Fibroblast of the conjunctiva (primary cell): ENCODE measurements around the gene FAM163B.
"Not testable (repeated sequence)": the region's sequence is repeated elsewhere in the genome, so short reads cannot be mapped to it uniquely, and the experiment has no call there.

Experiments
- DNase-seq: peaks from one replicate; pipeline ENCODE4 v3.0.0-alpha.2; 2010; ENCODE audit warnings: low read depth

FAM163B gene

DNA sequence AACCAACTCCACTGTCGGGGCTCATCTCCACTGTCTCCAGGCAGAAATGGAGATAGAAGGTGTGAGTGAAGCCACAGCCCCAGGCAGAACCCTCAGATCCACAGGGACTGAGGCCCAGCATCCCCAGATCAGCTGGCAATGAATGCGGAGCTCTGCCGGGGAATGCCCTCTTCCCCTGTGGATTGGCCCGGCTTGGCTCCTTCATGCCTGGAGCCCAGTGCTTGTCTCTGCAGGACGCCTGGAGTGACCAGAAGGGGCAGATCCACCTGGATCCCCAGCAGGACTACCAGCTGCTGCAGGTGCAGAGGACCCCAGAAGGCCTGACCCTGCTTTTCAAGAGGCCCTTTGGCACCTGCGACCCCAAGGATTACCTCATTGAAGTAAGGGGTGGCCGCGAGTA is 30.4 kb upstream of the FAM163B start:
- no peak for DNase-seq

DNA sequence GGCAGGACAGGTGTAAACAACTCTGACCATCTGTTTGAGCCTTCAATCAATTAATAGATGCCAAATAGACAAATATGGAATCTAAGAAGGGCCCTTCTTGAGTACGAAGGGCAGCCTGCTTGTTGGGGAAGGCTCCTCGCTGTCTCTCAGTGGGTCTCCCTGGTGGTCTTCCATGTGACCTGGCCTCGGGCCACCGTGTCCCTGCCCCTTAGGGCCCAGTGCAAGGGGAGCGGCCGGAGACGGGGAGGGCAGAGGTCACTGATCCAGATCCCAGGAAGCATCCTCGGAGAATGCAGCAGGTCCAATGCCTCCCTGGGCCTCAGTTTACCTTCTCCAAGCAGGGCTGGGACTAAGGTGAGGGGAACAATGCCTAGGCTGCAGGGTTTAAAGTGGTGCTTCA is 29.5 kb upstream of the FAM163B start:
- no peak for DNase-seq

DNA sequence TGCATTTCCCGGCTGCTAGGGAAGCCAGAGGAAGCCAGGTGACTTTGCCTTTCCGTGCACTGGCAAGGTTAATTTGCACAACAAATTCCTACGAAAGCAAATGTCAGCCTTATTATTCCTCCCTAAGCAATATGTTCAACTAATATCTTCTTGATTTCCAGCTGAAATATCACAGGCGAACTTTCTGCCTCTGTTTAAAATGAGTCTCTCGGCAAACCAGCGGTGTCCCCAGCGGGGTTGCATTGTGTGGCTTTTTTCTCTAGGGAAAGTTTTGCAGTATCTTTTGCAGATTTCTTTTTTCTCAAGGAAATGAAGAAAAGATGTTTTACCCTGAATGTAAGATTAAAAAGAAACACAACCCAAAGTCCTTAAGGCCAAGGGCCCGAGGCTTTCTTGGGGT is 28.9 kb upstream of the FAM163B start:
- no peak for DNase-seq

DNA sequence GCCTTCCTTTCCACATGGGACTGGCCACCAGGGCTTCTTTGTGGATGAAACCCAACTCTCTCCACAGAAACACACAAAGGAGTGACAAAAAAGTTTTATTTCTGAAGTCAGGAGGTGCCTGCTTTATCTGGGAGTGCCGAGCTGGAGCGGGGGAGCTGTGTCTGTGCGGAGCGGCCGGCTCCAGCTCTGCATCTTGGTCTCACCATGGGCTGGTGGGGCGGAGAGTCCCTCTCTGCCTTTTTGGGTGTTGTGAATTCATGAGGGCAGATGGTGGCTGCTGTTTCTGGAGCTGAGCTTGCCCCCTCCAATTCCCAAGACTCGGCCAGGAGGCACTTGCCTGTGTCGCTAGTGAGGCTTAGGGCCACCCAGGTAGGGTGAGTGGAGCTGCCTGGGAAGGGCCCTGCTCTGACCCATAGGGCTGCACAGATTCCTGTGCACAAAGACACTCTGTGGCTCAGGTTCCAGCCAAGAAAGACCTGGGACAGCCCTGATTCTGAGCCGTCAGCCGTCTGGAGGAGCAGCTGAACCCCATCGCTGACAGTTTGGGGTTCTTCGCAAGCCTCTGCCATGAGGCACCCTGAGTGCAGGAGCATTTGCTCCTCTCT is 28.4 kb upstream of the FAM163B start:
- DNase-seq: no peak

DNA sequence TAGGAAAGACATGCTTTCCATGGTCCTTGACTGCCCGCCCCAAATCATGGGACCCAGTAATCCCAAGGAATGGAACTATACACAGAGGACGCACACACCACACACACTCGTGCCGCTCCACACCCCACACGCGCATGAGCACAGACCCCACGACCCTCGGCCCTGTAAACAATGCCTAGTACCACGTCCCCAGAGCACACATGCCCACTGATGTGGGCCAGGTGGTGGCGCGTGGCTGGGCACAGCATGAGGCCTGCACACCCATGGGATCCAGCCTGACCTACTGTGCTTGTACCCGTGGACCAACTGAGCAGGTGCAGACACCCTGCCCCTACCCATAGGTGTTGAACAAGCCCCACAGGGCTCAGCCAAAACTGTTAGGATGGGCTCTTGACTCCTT is 27.7 kb upstream of the FAM163B start:
- DNase-seq: no peak

DNA sequence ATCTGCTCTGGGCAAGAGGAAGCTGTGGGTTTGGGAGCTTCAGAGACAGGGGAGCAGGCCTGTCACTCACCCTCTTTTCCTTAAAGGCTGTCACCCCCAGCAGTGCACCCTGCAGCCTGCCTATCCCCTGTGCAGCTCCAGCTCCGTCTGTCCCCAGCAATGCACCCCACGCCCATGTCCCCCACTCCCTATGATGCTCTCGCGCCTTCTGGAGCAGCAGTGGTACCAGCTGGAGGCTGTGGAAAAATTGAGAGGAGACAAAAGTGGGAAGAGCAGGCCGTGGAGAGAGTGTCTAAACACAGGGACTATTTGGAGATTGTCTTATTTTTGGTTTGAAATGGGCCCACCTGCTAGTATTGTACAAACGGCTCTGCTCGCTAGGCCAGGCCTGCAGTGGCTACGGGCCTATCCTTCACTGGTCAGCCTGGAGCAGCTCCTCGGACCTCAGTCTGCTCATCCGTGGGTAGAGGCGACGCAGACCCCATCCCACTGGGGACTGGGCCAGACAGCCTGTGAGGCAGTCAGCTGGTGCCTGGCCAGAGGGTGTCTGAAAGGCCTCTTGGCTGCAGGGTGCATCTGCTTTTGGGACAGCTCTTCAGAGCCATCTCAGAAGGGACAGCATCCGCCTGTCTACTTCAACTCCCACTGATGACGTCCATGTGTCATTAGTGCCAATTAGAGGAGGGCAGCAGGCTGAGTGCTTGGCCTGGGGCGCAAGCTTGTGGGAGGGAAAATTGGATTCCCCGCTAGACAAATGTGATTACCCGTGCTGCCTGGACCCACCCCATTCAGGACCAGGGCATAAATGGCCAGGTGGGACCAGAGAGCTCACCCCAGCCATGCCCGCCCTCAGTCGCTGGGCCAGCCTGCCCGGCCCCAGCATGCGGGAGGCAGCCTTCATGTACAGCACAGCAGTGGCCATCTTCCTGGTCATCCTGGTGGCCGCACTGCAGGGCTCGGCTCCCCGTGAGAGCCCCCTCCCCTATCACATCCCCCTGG is 26.6 kb upstream of the FAM163B start, which contains the start of gene DBH:
DBH (plus strand) TSS at position 831 of the 999 bp plus-strand sequence; CDS start at position 840, 9 bp downstream.
- DNase-seq: no peak

DNA sequence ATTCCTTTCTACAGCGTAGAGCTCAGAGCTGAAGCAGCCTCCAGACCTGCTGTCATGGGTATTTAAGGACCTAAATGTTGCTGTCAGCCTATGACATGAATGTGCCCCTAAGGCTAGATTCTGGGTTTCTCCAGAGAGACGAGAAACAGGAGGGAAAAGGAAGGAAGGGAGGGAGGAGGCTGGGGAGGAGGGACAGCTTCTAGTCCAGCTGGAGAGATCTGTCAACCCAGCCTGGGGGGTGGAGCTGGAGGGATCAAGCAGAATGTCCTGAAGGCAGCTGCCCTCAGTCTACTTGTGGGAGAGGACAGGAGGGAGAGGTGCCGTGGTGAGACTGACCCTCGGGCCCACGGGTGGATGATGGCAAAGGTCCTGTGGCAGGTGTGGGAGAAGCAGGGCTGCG is 25.9 kb upstream of the FAM163B start:
- DNase-seq: no peak

DNA sequence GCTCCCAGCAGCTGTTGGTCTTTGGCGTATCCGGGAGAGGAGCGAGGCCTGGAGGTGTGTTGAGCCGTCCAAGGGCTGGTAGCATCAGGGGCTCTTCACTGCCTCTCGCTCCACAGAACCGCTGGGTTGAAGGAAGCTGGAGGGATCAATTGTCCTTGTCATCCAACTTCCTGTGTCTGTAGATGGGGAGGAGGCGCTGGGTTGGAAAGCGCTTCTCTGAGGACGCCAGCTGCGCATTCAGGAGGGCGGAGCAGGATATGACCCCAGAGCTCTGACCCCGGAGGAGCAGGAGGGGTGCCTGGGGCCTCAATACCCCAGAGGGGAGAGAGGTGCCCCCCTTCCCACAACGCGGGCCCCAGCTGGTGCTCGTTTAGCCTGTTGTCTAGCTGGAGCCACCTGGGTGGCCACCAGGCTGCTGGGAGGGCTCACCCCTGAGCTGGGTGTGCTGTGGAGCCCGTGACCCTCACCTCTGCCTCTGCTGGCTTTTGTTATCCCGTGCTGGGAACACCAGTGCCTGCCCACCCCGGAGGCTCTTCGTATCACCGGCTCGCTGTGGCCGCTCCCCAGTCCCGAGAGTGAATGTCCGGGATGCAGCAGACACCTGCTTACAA is 25.0 kb upstream of the FAM163B start:
- DNase-seq: no peak

DNA sequence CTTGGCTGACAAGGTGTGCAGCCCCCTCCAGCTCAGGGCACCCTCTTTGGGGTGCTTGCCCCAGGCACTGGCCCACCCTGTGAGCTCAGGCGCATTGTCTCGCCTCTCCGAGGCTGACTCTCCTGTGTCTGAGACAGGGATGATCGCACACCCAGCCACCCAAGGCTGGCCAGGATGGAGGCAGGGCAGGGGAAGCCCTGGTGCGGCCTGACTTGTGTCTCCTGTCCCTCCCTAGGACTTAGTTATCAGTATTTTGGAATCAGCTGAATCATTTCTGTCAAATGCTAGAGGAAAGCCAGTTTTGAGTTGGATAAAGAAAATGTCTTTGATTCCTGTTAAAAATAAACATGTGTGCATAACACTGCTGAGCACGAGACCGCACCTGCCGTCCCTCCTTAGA is 24.5 kb upstream of the FAM163B start:
- DNase-seq: no peak

DNA sequence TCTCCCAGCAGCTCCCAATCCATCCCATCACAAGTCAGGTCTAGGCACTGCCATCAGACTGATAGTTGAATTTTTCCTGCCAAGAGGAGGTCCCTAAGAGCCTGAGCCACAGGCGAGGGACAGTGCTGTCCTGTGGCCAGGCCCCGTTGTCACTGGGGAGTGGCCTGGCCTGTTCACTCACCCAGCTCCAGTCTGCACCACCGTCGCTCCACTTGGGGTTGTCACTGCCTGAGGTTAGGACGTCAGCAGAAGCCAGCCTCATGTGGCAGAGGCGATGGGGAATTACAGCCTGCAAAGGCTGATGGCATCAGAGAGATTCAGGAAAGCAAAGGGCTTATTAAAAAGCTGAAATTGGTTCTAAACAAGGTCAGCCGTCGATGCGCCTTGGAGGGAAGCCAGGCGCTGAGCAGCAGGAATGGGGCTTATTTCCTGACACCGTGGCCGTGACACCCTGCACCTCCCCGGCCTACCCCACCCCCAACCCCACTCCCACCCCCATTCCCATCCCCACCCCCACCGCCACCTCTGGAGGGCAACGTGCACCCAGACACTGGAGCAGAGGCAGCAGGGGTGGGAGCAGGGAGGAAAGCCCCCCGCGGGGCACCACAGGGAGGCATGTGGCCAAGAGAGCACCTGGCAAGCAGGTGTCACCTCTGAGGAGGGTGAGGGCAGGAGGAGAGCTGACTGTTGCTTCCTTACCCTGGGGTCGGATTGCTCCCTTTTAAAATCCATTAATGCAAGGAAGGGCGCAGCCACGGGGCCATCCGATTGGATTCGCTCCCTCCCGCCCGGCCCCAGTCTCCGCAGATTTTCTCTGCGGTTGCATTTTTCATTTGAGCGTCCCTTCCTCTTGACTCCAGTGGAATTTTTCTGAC is 23.9 kb upstream of the FAM163B start:
- DNase-seq: no peak

DNA sequence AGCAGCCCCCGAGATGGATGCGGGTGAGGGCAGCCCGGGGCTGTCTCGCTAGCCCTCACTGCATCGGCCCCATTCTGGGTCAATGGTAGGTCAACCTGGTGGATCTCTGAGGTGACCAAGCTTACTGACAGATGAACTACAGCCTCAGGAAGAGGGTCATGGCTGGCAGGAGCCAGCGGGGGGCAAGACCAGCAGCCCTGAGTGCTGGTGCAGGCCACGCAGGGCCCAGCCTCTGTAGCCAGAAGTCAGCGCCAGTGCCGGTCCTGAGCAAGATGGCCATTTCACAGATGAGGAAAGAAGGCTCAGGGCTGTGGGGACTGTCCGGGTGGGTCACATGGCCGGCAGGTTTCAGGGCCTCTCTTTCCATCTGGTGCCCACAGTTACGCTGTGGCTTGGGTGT is 21.9 kb upstream of the FAM163B start:
- no peak for DNase-seq

DNA sequence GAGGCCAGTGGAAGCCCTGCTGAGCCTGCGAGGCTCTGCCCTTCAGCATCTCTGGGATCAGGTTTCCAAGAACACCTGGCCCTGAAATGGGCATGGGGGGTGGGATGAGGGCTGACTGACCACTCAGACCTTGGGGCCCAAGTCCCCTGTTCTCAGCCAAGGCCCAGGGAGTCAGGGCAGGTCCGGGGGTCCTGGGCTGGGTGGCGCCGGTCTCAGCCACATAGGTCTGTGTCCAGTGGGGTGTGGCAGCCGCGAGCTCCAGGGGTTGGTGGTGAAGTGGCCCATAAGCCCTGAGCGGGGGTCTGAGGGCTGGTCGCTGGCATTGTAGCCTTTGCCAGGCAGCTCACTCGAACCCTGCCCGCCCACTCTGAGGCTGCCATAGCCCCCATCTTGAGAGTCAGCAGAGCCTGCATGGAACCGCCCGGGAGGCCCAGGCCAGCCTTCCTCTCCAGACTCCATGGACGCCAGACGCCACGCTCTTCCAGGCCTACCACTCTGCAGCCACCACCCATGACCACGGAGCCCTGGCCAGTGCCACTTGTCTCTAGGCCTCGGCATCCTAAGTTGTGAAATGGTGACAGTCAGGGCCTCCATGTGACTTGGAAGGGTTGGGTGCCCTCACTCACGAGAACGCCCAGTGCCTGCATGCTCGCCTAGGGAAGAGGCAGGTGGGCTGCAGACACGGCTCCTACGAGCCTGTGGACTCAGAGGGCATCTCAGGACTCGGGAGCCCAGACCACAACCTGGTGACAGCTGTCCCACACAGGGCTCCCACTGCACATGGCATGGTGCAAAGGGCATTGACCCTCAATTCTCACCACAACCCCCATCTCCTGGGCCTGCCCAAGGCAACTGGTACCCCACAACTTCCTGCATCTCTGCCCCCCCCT is 20.3 kb upstream of the FAM163B start:
- DNase-seq: no peak

DNA sequence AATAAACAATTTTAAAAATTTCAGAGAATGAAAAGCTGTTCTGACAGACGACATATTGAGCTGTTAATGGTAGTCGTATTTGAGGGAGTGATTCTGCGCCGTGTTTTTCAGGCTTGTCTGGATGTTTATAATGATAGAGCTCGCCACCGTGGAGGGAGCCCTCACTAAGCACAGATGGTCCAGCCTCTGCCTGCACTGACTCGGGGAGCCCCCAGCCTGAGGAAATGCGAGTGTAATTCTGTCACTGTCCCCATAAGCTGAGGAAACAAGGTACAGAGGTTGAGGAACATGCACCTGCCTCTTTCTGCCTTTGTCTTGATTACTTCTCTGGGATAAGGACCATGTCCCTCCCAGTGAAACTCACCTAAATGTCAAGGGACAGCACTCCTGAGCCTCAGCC is 19.6 kb upstream of the FAM163B start:
- no peak for DNase-seq

DNA sequence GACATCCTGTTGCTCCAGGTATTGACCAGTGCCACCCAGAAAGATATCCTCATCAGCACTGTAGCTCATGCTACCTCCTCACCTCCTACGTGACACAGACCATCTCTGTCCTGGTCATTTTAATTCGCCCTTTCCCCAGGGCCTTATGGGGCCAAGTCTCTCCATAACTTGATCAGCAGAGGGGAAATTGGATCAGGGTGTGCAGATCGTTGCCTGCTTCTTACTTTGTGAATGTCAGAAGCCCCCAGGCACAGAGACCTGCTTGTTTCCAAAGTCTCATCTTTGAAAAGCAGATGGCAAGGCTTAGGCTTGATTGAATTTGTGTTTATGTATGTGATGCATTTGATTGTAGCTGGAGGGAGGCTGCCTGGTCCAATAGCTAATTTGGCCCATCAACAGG is 18.2 kb upstream of the FAM163B start:
- DNase-seq: no peak

DNA sequence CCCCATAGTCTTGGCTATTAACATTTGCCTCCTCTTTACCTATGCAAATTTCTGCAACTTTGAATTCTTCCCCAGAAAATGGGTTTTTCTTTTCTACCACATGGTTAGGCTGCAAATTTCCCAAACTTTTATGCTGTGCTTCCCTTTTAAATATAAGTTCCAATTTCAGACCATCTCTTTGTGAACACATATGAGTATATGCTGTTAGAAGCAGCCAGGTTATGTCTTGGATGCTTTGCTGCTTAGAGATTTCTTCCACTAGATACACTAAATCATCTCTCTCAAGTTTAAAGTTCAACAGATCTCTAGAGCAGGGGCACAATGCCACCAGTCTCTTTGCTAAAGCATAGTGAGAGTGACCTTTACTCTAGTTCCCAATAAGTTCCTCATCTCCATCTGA is 16.8 kb upstream of the FAM163B start:
- not testable (repeated sequence) for DNase-seq

DNA sequence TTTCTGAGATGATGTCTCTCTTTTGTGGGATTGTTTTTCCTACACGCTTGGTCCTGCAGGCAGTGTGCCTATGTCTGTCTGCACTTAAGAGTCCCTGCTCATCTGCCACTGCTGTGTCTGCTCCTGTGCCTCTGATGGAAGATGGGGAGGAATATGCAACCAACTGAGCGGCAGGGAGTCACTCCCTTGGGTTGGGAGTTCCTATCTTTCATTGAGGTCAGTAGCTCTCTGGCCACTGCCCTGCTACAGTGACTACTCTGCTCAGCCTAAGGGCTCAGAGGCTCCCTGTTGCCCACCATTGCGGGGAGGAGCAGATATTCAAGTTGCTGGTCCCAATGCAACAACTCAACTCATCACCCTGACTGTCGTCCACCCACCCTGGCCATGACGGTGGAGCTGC is 13.4 kb upstream of the FAM163B start:
- no peak for DNase-seq

DNA sequence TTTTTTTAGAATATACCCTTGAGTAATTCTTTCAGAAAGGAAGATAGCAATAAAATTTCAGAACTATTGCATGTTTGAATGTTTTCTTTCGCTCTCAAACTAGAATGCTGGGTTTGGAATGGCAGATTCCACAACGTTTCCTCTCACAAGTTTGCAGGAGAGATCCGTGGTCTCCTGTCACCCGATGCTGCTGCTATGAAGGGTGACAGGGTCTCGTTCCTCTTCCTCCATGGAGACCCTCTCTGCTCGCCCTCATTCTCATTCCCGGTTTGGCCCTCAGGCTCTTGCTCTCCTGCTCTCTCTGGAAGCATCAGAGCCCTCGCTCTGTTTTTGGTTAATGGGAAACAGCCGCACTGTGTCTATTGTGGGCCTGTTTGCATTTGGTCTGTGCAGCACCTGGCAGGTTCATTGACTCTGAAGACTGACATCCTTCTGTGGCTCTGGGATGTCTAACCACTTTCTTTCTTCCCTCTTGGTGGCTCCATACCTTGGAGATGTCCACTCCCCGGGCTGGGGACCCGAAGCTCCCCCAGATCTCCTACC is 12.6 kb upstream of the FAM163B start:
- DNase-seq: no peak

DNA sequence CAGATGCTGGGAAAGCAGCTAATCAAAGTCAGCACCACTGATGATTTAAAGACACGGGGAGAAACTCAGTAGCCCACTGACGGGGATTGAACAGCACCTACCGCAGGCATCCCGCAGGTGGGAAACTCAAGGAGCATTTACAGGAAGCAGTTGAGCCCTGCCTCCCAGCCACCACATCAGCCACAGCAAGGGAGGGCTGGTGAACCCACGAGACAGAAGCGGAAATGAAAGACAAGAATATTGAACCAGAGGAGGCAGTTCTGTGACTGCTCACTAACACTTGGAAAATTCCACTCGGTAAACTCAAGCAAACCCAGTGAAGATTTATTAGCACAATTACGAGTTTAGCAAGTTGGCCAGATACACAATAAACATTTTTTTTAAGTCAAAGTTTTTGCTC is 10.6 kb upstream of the FAM163B start:
- no peak for DNase-seq

DNA sequence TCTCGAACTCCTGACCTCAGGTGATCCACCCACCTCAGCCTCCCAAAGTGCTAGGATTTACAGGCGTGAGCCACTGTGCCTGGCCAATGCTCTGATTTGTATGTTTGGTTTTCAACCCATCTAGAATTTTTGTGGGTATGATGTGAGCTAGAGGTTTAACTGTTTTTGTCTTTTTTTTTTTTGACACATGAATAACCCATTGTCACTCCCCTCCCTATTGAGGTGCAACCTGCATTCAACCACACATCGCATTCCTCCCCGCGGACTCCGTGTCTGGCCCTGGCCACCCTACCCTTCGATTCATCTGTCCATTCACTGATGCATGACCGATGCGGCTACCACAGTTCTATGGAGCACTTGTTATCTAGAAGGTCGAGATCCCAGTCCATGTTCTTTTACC is 9.5 kb upstream of the FAM163B start:
- DNase-seq: no peak

DNA sequence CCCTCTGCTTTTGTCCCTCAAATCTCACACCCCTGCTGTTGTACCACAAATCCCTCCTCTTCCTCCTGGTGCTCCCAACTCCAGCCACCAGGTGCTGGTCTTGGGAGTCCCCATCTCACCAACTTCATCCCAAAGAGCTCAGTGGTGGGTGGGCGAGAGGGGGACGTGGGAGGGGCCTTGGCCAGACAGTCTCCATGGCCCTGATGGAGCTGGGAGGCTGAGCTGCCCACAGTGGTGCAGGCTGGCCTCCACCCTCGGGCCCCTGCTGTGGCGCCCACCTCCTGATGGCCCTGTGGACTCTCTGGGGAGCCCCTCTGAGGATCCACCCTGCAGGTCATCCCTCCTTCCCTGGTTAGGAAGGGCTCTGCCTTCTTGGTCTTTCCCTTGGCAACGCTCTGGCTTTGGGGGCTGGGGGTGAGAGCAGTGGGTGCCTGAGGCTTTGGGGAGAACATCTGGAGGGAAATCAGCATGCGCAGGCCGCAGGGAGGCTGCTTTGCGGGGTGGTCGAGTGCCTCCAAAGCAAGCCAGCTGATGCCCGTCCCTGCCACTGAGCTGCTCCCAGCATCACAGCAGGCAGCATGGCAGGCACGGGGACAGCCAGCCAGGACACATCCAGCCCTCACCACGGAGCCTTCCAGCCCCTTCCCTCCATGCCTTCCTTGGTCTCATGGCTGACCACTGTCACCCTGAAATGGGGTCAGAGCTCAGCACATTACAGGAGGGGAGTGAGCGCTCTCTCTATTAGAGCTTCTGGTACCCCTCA is 7.6 kb upstream of the FAM163B start:
- no peak for DNase-seq
